ENCODE data around the gene SUGP2.
A peak's percentile ranks its signal among the peaks of the same experiment; 100 is the strongest.

Gene SUGP2

DNA sequence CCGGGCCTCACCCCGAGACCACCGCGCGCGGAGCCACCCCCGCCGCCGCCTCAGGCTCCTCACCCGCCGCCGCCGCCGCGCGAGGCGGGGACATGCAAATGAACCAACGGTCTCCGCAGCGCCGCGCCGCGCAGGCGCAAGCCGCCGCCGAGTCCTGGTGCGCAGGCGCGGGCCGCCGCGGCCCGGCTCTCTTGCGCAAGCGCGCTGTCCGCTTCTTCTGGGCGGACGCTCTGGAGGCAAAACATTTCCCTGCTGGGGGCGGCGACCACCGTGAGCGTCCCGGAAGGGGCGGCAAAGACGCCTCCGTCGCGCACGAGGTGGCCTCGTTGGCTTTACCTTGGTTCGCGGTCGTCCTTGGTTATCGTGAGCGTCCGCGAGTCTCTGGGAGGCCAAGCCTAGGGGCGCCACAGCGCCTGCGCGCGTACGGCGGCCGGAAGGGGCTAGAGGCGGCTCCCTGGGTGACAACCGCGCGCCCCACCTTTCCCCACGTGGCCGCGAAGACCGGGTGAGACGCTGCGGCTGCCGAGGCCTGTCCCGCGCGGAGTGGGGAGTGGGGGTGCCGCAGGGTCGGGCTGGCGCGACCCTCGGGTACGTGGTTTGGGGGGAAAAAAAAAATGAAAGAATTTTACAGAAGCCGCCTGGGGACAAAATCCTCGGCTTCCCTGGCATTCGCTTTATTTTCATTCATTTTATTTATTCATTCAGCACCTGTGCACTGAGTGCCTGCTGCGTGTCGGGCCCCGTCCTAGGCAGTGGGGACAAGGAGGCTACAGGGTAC lies at the start of gene SUGP2, which contains the start of gene ARMC6:
SUGP2 (minus strand) TSS at position 92 of the 778 bp plus-strand sequence. CDS start 2,446 bp downstream, outside the sequence.
ARMC6 (plus strand) TSS at position 178 of the 778 bp plus-strand sequence. CDS start 607 bp downstream, outside the sequence.
- DNase-seq (ENCODE audit: low spot score) = peak; percentile 84

DNA sequence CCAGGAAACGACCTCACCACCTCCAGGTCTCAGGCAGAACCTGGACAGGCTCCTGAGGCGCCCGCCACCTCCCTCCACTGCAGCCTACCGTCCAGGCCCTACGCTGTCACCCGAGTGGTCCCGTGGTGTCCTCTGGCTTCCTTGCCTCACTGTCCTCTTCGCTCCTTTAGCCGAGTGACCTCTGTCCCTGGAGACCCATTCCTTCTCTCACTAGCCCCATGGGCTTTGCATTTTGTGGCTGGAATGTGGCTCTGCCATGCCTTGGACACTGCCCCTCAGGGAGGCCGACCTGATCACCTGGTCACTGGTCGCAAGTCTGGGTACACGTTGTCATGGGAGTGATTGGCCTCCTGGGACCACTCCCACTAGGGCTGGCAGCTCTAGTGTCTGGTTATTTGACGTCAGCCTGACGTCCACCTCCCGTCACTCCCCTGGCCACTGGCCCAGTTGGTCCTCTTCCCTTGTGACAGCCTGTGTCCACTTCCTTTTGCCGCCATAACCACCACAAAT lies 48.4 kb upstream of the SUGP2 start:
- DNase-seq (ENCODE audit: low spot score) = no peak

DNA sequence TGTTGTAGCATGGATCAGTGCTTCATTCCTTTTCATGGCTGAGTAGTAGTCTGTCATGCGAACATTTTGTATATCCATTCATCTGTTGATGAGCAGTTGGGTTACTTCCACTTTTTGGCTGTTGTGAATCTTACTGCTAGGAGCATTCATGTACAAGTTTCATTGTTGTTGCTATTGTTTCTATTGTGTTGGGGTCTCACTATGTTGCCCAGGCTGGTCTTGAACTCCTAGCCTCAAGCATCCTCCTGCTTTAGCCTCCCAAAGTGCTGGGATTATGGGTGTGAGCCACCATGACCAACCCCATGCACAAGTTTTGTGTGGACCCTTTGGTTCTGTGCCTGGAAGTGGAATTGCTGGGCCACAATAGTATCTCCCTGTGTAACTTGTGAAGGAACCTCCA lies 46.3 kb upstream of the SUGP2 start:
- no peak for DNase-seq (ENCODE audit: low spot score)

DNA sequence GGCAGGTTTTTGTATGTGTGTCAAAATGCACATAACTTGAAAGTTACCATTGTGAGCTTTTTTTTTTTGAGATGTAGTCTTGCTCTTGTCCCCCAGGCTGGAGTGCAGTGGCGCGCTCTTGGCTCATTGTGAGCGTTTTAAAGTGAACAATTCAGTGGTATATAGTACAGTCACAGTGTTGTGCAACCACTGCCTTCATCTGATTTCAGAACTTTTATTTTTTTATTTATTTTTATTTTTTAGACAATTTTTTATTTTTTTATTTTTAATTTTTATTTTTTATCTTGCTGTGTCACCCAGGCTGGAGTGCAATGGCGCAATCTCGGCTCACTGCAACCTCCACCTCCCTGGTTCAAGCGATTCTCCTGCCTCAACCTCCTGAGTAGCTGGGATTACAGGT lies 45.5 kb upstream of the SUGP2 start:
- DNase-seq (ENCODE audit: low spot score) = no peak

DNA sequence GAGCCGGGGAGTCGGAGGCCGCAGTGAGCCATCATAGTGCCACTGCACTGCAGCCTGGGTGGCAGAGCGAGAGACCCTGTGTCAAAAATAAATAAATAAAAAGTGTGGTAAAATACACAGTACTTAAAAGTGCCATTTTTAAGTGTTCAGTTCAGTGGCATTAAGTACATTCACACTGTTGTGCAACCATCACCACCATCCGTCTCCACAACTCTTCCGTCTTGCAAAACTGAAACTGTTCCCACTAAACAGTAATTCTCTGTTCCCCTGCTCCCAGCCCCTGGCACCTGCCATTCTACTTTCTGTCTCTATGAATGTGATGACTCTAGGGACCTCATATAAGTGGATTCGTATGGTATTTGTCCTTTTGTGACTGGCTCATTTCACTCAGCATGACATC lies 43.8 kb upstream of the SUGP2 start:
- DNase-seq (ENCODE audit: low spot score) = no peak

DNA sequence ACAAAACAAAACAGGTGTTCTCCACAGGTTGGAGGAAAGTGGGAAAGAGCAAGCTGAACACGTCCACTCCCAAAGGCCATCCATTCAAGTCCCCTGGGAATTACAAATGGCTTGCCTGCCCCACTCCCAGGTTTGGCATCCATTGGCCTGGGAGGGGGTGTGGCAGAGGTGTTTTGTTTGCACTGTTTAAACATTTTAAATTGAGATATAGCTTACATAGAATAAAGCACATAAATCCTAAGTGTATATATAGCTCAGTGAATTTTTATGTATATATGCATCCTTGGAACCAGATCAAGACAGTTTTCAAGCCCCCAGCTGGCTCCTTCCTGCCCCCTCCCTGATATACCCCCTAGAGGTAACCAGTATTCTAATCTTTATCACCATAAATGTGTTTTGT lies 43.2 kb upstream of the SUGP2 start:
- no peak for DNase-seq (ENCODE audit: low spot score)

DNA sequence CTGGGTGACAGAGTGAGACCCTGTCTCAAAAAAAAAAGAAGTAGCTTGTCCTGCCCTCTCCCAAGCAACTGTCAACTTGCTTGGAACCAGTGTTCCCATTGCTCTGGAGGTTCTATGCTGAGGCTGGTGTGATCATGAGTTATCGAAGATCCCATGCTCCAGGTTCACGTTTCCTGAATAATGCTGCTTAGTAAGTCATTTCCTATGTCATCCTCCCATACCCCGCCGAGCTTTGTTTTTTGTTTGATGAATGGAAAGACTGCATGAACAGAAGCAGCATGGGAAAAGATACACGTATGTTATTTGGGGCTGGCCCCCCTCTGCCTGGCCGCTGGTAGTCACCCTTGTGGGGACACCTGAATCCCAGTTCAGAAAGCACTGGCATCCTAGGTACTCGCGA lies 41.8 kb upstream of the SUGP2 start:
- DNase-seq (ENCODE audit: low spot score) = no peak

GRCh38 chr19:19074196-19074882 lies 41.0 kb upstream of the SUGP2 start:
- DNase-seq (ENCODE audit: low spot score) = no peak

DNA sequence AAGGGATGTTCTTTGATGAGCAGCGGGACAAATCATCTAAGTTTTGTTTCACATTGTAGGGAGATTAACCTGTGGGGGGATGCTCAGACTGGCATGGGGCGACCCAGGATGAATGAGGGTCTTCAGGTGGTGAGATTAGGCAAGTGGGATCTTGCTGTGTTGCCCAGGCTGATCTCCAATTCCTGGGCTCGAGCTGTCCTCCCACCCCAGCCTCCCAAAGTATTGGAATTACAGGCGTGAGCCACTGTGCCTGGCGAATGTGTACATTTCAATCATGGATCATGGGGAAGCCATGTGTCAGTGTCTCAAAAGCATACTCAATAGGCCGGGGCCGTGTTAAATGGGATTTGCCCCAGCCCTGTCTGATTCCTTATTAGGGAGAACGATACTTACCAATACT lies 38.6 kb upstream of the SUGP2 start:
- DNase-seq (ENCODE audit: low spot score) = no peak

DNA sequence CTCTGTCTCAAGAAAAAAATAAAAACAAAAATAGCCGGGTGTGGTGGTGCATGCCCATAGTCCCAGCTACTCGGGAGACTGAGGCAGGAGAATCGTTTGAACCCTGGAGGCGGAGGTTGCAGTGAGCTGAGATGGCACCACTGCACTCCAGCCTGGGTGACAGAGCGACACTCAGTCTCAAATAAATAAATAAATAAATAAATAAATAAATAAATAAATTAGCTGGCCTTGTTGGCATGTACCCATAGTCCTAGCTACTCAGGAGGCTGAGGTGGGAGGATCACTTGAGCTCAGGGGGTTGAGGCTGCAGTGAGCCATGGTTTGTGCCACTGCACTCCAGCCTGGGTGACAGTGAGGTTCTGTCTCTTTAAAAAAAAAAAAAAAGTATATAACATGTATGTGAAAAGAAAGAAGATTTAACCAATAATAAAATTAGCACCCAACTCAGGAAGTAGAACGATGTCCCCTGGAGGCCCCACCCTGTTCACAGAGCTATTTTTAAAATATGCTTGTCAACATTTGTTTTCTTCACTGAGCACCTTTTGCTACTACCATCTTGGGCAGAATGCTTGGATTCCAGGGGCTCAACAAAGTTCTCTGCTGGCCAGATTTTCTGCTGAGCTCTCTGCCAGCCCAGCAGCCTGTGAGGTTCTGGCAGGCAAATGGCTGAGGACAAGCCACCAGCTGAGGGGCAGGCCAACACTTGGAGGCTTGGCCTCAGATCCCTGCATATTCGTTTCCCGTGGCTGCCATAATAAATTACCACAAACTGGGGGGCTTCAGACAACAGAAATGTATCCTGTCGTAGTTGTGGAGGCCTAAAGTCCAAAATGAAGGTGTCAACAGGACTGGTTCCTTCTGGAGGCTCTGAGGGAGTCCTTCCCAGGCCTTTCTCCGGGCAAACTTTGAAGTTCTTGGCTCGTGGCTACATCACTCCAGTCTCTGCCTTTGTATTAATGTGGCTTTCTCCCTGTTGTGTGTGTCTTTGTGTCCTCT lies 35.6 kb upstream of the SUGP2 start:
- peak; percentile 39 for DNase-seq (ENCODE audit: low spot score)

- DNase-seq (ENCODE audit: low spot score) = peak; percentile 47
These were observed 34.2 kb upstream of the SUGP2 start for GRCh38 chr19:19067276-19068072.

GRCh38 chr19:19064811-19065745 lies 31.8 kb upstream of the SUGP2 start:
- DNase-seq (ENCODE audit: low spot score) = no peak

GRCh38 chr19:19064098-19064722 lies 30.9 kb upstream of the SUGP2 start:
- no peak for DNase-seq (ENCODE audit: low spot score)

- DNase-seq (ENCODE audit: low spot score) = peak; percentile 100
These were observed 30.1 kb upstream of the SUGP2 start, which contains the start of gene SLC25A42 for GRCh38 chr19:19063183-19064097. Gene SLC25A42 (plus strand): TSS chr19:19063994. CDS start chr19:19096125, 32,131 bp downstream.

- DNase-seq (ENCODE audit: low spot score) = peak; percentile 37
These were observed 29.3 kb upstream of the SUGP2 start for GRCh38 chr19:19062454-19063182.

GRCh38 chr19:19061506-19061905 lies 28.2 kb upstream of the SUGP2 start:
- DNase-seq (ENCODE audit: low spot score) = peak; percentile 33

GRCh38 chr19:19059837-19060611 lies 26.7 kb upstream of the SUGP2 start:
- DNase-seq (ENCODE audit: low spot score) = no peak

Data from Ammon's horn (tissue), 1 donor.